Stimulated activated CD8-positive, alpha-beta memory T cell treated with anti-CD3 and anti-CD28 coated beads, Interleukin-15, amount 100 ng/mL, for 24 hours (primary cell): ENCODE data around the gene SMNDC1.

ENCODE experiments used
- DNase-seq: peaks from one replicate; pipeline ENCODE4 v3.0.0-alpha.2; 2020; ENCODE audit warnings: low read depth

The SMNDC1 gene

DNA sequence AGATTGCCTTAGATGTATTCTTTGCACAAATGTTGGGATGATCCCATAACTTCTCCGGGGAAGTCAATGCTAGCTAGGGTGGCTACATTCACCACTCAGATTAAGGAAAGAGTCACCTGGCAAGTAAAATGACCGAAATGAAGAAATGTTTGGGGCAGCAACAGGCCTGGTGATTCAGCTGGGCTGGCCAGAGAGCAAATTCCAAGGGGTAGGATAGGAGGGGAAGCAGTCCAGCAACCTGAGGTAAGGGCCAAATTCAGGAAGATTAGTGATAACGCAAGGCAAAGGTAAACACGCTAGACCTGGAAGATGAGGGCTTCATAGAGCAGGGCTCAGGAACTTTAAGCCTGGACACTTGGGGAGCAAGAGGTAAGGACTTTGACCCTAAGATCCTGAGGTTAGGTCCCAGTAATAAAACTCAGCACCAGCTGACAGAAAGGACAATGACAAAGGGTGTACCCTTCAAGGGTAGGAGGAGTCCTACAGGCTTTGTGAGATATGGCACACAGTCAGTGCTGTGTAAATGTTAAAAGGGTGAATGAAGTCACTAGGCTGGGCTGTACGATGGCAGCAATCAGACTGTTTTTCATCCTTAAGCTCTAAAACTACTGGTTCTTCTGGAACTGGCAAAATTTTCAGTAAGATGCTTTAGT, 22.7 kb upstream of the SMNDC1 start:
- DNase-seq: no peak

DNA sequence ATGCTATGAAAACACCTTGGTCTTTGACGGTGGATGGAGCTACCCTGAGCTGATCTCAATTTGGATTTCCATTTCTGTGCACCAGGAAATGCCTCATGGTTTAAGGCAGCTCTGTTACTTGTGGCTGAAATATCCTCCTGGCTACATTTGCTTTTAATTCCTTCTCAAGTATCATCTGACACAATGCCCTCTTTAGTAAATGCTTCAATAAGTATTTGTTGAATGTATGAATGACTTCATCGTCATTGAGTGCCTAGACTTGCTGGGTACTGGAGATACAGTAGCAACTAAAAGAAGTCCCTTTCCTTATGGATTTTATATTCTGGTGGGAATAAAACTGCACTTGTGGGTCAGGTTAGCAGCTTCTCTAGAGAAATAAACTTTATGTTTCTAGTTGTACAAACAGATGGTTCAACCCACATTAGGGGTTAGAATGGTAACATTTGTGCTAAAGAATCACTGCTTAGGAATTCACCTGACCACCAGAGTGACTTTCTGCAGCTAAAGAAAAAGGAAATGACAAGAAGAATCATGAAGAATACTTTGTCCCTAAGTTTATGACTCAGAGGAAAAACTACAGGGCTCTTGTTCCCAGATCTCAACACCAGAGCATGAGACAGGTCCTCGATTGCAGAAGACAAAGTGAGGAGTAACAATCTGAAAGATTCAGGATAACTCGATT, 21.8 kb upstream of the SMNDC1 start:
- no peak for DNase-seq

DNA sequence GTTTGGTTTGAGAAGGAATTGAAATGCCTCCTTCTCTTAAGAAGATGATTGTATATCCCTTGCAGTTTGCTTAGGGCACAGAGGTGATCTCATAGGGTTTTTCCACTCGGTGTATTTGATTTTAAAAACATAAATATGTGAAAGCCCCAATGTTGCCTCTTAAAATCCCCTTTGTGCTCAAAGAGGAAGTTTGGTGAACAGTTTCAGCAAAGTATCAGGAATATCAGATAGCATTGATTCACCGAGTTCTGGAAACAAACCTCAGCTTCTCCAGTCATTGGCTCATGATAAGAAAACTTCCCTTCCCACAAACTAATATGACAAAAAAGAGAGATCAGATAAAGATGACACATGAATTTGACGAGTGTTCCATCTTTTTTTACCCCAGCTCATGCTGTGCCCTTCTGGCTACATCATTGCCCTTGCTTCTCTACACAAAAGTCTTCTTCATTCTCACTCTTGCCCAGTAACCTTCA, 20.1 kb upstream of the SMNDC1 start:
- DNase-seq: no peak

DNA sequence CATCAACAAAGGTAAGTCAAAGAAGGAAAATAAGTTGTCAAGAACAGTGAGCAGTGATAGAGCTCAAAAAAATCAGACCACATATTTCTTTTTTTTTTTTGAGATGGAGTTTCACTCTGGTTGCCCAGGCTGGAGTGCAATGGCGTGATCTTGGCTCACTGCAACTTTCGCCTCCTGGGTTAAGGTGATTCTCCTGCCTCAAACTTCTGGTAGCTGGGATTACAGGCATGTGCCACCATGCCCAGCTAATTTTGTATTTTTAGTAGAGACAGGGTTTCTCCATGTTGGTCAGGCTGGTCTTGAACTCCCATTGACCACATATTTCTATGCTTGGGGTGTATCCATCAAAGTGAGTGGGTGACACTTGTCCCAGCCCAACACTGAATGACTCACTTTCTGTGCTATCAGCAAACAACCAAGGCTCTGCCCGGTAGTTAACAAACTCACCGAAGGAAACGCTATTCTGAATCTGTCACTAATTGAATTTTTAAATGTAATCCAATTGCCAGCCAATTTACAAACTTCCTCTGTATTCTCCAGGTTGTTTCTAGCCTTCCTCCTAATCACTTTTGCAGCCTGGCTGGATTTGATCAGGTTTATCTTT, 19.6 kb upstream of the SMNDC1 start:
- DNase-seq: no peak

DNA sequence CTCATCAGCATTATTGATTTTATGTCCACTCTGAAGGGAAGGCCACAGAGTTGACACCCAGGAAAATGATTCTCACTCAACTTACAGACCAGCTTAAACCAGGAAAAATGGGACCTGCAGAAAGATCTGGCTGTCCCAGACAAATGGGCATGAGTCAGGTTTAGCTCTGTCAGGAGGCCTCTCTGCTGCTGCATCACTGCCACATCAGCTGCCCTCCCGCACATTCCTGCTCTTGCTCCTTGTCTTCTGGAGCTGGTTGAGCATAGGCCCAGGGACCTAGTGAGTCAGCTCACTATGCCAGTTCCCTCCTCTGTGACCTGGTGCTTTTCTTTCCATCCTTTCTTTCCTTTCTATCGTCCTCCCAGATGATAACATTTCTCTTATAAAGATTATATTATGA, 18.8 kb upstream of the SMNDC1 start:
- no peak for DNase-seq

DNA sequence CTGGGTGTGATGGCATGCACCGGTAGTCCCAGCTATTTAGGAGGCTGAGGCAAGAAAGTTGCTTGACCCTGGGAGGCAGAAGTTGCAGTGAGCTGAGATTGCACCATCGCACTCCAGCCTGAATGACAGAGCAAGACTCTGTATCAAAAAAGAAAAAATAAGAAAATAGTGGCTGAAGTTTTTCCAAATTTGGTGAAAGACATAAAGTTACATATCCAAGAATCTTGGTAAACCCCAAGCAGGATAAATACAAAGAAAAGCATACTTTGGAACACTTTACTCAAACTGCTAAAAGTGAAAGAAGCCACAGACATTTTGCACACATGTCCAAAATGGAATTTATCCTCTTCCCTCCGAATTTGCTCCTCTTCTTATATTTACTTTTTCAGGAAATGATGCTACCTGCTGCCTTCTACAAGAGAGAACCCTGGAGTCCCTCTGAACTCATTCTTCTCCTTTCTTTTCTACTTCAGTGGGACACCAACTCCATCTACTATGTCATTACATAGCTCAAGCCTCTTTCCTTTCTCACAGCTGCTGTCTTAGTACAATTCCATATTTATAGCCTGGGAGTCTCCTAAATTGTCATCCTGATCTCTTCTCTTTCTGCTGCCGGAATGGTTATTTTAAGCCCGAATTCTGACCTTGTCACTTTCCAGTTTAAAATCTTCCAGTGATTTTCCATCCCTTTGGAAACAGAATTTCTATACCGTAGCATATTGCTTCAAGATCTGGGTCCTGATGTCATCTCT, 17.3 kb upstream of the SMNDC1 start:
- no peak for DNase-seq

DNA sequence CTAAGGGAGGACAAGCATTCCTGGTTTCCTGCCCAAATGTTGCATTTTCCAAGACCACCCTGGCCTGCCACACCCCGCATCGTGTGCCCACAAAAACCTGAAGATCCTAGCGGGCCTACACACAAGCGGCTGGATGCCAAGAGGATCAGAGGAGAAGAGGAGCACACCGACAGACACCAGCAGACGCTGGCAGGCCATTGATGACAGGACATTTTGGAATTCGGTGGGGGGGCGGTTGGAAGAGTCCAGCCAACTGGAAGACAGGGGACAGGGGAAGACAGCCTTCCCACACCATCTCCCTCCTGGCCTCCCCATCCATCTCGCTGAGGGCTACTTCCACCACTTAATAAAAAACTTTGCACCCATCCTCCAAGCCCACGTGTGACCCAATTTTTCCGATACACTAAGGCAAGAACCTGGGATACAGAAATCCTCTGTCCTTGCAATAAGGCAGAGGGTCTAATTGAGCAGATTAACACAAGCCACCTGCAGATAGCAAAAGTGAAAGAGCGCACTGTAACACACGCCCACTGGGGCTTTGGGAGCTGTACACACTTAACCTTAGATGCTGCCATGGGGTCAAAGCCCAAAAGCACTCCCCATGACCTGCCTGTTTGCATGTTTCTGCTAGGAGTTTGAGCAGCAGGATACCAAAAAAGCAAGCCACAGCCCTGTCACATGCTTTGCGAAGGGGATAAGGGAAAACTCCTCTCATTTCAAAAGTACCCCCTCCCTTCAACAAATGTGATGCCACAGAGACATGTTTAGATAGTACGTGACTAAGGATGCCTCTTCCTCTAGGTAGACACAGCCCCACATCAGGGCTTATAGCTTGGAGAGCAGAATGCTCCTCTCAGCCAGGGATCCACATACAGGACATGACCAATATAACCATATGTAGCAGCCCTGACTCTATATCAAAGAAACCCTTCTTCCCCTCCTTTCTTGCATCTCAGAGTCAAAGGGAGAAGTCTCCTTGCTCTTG, 13.4 kb upstream of the SMNDC1 start:
- no peak for DNase-seq

DNA sequence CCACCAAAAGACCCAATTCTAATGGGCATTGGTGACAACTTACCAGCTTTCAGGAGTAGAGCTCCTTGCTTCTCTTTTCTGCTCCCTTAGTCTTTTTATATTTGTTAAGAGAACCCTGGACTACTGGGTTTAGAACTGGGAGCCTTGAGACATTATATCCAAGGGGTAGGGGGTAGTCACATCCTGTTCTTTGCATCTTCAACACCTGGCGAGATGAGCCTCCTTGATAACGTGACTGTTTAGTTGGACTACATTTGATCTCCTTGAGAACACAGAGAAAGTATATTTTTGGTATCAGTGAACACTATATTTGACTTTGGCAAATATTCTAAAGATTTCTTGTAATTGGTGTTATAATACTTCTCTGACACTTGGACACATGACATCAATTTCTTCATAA, 9.0 kb upstream of the SMNDC1 start:
- no peak for DNase-seq

DNA sequence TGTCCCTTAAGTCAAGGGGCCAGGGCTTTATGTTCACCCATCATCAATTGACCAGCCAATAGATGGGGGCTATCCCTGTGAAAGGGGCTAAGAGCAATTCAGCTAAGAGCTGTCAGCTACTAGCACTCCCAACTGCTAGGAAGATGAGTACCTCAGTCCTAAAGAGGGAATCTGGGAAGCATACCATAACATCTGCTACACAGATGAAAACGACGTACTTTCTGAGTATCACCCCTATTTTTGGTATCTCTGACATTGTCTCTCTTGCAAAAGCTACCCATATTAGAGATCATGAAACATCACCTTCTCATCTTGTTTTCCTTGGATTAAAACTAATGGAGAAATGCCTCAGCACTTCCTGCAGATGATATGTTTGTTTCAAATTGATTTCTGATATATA, 7.5 kb upstream of the SMNDC1 start:
- no peak for DNase-seq

DNA sequence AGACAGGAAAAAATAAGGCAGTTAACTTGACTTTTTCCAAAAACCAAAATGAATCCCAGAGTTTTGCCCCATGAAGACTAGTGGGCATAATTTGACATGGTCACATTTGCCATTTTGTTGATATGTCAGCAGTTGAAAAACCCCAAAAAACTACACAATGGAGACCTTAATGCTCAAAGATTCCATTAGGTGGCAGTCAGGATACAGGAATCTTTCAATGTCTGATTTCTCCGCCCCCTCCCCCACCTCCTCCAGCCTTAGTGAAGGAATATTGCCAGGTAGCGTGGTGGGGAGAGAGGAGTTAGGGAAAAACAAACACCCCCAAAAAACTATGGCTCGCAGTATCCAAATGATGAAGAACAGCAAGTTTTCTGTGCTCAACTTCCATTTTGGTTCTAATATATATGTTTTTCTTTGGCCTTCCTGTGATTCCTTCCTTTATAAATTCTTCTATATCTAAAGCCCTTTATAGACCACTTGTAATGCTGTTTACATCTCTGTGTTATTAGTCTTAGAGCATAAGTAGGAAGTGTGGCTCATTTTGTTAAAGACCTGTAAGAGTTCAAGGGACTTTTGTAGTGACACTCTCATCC, 6.7 kb upstream of the SMNDC1 start:
- no peak for DNase-seq

DNA sequence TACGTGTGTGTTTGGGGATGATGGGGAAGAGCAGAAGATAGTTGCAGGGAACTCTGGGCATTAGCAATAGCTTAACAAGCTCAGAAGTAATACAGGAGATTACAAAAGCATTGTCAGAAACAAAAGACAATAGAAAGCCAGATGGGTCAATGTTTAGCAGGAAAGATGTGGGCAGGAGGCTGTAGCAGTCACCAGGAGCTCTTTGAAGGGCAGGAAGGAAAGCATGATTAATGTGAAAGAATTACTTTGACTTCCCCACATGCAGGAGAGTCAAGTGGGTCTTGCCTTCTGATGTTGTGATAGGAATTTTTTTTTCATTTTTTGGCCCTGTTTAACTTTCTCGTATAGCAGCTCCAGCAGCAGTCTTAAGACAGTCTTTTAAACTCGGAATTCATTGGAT, 6.0 kb upstream of the SMNDC1 start:
- no peak for DNase-seq

DNA sequence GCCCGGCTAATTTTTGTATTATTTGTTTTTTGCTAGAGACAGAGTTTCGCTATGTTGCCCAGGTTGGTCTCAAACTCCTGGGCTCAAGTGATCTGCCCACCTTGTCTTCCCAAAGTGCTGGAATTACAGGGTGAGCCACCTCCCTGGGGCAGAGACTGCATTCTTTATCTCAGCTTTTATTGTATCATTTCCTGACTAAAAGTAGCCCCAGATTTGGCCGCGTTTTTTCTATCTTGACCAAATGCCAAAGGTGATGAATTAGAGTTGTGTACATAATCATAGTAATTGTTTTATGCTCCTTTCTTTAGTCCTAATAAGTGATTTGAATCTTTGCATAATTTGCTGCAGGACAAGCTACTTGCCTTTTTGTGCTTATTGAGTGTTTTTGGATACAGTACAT, 3.1 kb upstream of the SMNDC1 start:
- DNase-seq: no peak

DNA sequence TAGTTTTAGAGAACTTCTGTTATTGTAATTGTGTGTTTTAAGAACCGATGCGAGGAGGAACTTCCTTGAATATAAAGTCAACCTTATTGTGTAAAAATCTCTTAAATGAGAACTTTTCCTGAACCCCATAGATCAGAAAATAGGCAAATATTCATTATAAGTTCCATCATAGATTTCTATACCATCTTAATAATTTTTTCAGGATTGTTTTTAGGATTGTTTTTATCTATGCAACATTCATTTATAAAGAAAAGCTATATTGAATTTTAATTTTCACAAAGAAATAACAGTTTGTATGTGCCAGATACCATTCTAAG, 1.7 kb upstream of the SMNDC1 start:
- no peak for DNase-seq

DNA sequence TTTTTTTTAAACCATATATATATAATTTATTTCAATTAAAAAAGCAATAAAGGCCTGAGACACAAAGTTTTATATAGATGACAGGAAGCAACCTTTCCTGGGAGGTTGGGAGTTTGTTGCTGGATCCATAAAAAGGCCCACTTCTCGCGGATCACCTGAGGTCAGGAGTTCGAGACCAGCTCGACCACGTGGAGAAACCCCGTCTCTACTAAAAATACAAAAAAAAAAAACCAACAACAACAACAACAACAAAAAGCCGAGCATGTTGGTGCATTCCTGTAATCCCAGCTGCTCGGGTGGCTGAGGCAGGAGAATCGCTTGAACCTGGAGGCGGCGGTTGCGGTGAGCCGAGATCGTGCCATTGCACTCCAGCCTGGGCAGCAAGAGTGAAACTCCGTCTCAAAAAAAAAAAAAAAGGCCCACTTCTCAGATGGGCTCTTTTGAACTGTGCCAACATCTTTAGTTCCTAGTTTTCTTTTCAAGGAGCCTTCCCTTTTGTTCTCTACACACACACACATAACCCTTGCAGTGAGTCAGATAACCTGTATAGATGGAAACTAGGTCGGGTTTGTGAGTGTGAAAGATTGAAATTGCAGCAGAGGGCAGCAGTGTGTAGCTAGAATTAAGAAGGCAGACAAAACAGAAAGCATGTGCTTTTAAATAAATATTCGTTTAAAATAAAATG, 1.2 kb upstream of the SMNDC1 start:
- DNase-seq: no peak

DNA sequence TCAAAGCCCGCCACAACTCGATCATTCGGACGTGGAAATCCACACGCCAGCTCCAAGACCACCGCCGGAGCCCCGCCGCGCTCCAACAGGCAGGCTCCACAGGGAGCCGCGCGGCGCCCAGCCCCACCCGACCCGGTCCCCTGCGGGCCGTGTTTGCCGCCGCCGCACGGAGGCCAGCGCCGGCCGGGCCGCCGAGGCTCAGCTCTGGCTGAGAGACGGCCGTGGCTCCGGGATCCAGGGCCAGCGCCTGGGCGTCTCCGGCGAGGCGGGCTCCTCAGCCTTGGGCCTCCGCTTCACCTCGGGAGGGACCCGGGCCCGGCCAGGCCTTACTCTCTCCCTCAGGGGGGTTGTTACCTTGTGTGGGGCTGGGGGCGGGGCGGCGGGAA, 333 bp downstream of the SMNDC1 start:
- no peak for DNase-seq

DNA sequence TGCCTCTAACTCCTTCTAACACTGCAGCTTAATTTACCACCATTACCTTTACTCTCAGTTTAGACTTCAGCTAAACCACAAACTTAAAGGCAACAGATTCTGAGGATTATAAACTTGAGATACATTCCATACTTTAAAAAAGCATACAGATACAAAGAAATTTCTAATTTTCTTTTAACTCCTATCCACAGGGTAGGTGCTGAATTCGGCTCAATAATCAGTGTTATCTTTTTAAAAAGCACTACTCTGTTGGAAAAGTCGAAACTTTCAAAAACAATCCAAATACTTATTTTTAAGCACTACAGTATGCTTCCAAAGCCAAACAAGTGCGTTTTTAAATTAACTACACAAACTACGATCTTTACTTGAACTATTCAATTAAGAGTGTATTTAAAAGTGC, 1.0 kb downstream of the SMNDC1 start:
- DNase-seq: no peak

DNA sequence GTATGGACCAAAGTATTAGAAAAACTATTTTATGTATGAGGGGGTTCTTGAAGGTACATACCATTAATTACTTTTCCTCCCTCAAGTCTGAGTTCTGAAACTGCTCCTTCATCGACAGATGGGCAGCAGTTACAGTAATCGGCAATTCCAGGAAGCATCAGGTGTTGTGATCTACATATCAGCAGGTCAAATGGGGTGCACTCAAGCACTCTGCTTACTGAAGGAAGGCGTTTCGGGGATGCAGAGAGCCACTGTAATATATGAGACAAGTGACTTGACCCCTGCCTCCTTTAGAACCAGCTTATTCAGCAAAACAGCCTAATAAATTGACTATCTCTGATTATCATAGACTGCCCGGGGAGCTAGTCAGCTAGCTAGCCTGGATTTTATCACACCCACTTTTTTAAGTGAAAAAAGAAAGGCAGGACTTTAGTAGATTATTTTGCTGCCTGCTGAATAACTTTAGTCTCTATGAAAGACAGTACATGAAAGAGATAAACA, 4.2 kb downstream of the SMNDC1 start:
- no peak for DNase-seq

DNA sequence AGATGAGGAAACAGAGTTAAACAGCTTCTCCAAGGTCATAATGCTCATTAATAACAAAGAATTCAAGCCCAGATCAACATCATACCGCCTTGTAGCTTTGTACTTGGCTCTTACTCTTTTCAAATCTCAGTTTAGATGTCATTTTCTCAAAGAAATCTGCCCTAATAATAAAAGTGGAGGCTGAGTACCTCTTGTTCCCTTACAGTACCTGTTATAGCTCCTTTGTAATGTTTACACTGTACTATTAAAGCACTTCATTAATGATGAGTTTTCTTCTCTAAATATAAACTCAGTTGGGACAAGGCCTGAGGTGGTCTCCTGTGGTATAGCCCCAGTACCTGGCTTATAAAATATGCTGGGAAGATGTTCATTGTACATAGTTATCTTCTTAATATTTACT, 7.8 kb downstream of the SMNDC1 start:
- DNase-seq: no peak

DNA sequence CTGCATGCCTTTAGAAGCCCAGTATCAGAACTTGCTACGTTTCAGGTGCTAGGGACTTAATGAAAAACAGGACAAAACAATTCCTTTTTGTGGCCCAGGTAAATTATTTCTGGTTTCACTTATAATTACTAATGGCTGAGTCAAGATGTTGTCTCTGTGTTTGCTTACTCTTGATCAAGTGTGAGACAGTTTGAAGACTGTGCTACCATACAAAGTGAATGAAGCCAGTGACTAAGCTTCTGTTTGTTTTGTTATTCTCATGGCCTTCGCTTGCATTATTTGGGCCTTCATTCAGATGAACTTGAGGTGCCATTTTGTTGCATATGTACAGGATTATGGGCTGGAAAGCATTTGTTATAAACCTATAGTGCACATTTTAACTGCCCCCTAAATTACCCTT, 17.9 kb downstream of the SMNDC1 start:
- DNase-seq: no peak

DNA sequence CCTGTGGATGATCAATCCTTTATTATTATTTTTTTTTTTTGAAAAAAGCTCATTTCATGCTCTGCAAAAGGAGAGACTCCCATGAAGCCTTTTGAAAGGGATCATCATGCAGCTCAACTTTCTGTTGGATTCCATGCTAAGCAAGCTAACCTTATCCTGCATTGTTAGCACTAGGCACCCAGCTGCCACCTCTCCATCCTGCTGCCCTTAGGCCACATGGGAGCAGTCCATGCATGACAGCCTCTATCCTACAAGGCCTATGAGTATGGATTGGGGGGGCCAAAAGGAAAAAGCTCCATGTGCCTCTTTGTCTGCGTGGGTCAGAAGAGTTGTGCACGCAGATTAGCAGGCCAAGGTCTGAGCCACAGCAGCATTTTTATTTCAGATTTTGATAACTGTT, 19.2 kb downstream of the SMNDC1 start:
- no peak for DNase-seq

DNA sequence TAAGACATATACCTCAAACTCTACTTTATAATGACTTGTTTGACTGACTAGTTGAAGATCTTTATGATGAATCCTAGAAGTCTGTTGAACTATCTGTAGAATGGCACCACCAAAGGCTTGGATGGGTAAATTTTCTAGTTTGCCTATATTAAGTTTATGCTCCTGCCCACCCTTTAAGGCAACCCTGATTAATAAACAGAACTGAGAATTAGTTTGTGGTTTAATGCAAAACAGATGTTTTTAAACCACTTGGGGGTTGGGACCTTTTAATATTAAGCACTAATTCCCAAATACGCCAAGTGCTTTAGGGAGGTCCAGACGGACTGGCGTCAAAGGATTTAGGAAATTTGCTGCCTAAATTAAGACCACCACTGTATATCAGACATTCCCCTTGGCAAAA, 20.5 kb downstream of the SMNDC1 start:
- DNase-seq: no peak
